HG03159 (cell line): ENCODE measurements around the gene ZFPM1.
"Not testable (repeated sequence)": the region's sequence is repeated elsewhere in the genome, so short reads cannot be mapped to it uniquely, and the experiment has no call there.

Experiments
- ATAC-seq: cut with Tn5 transposase; IDR thresholded peaks from one replicate; pipeline ENCODE4 v1.9.1; 2021; ENCODE audit warnings: mild to moderate bottlenecking, moderate library complexity; ENCODE audit not compliant: unreplicated experiment

The ZFPM1 gene

GRCh38 chr16:88453217-88453531 lies at the start of gene ZFPM1:
Gene ZFPM1 (plus strand): TSS chr16:88453280. CDS start chr16:88453639, 359 bp downstream.
- ATAC-seq, result no peak

GRCh38 chr16:88403794-88404581 lies 49.1 kb upstream of the ZFPM1 start:
- no peak for ATAC-seq

GRCh38 chr16:88404769-88405168 lies 48.3 kb upstream of the ZFPM1 start:
- no peak for ATAC-seq

- no peak for ATAC-seq
Observed at GRCh38 chr16:88405216-88406060, 47.6 kb upstream of the ZFPM1 start.

GRCh38 chr16:88406096-88407041 lies 46.7 kb upstream of the ZFPM1 start:
- no peak for ATAC-seq

GRCh38 chr16:88407042-88407420 lies 46.0 kb upstream of the ZFPM1 start:
- ATAC-seq, result no peak

- no peak for ATAC-seq
Observed at GRCh38 chr16:88407807-88408206, 45.3 kb upstream of the ZFPM1 start.

GRCh38 chr16:88408561-88409142 lies 44.4 kb upstream of the ZFPM1 start:
- ATAC-seq, result no peak

- no peak for ATAC-seq
Observed at GRCh38 chr16:88409296-88410065, 43.6 kb upstream of the ZFPM1 start.

- ATAC-seq, result not testable (repeated sequence)
Observed at GRCh38 chr16:88410297-88410968, 42.6 kb upstream of the ZFPM1 start.

GRCh38 chr16:88411951-88412576 lies 41.0 kb upstream of the ZFPM1 start:
- ATAC-seq, result no peak

GRCh38 chr16:88412766-88413165 lies 40.3 kb upstream of the ZFPM1 start:
- ATAC-seq, result no peak

- no peak for ATAC-seq
Observed at GRCh38 chr16:88413231-88413630, 39.8 kb upstream of the ZFPM1 start.

- ATAC-seq, result no peak
Observed at GRCh38 chr16:88413631-88414030, 39.4 kb upstream of the ZFPM1 start.

- no peak for ATAC-seq
Observed at GRCh38 chr16:88414521-88415380, 38.3 kb upstream of the ZFPM1 start.

GRCh38 chr16:88415381-88415705 lies 37.7 kb upstream of the ZFPM1 start:
- ATAC-seq, result no peak

- ATAC-seq, result no peak
Observed at GRCh38 chr16:88415713-88416323, 37.3 kb upstream of the ZFPM1 start.

- ATAC-seq, result no peak
Observed at GRCh38 chr16:88416686-88417085, 36.4 kb upstream of the ZFPM1 start.
